Stimulated activated CD8-positive, alpha-beta memory T cell treated with anti-CD3 and anti-CD28 coated beads, Interleukin-12 subunit alpha, Interleukin-12 subunit beta, amount 100 ng/mL, for 4 hours (primary cell): ENCODE results near the gene TGFBI.

Experiments
- DNase-seq: peaks from one replicate; pipeline ENCODE4 v3.0.0-alpha.2; 2020; ENCODE audit warnings: low read depth

The TGFBI gene

GRCh38 chr5:136064510-136064909 is 35.7 kb downstream of the TGFBI start:
- no peak for DNase-seq

- no peak for DNase-seq
Measured at GRCh38 chr5:136065588-136065987, 36.8 kb downstream of the TGFBI start.

- no peak for DNase-seq
Measured at GRCh38 chr5:136066661-136067271, 38.0 kb downstream of the TGFBI start.

- no peak for DNase-seq
Measured at GRCh38 chr5:136067422-136067821, 38.6 kb downstream of the TGFBI start.

- DNase-seq, result no peak
Measured at GRCh38 chr5:136070486-136071285, 41.9 kb downstream of the TGFBI start.

GRCh38 chr5:136073714-136074529 is 45.1 kb downstream of the TGFBI start:
- no peak for DNase-seq

GRCh38 chr5:136075466-136075891 is 46.7 kb downstream of the TGFBI start:
- no peak for DNase-seq

- no peak for DNase-seq
Measured at GRCh38 chr5:136076067-136076466, 47.3 kb downstream of the TGFBI start.

- DNase-seq, result no peak
Measured at GRCh38 chr5:136076881-136077445, 48.2 kb downstream of the TGFBI start.

GRCh38 chr5:136079195-136079985 is 50.6 kb downstream of the TGFBI start:
- DNase-seq, result no peak

GRCh38 chr5:136080113-136080482 is 51.3 kb downstream of the TGFBI start:
- no peak for DNase-seq

GRCh38 chr5:136080483-136081216 is 51.9 kb downstream of the TGFBI start:
- peak; percentile 30 for DNase-seq

- DNase-seq, result no peak
Measured at GRCh38 chr5:136081217-136081591, 52.4 kb downstream of the TGFBI start.

- DNase-seq, result no peak
Measured at GRCh38 chr5:136082390-136083193, 53.8 kb downstream of the TGFBI start.

- DNase-seq, result no peak
Measured at GRCh38 chr5:136084698-136085097, 55.9 kb downstream of the TGFBI start.

- no peak for DNase-seq
Measured at GRCh38 chr5:136086783-136087566, 58.2 kb downstream of the TGFBI start.

GRCh38 chr5:136087961-136088871 is 59.4 kb downstream of the TGFBI start:
- no peak for DNase-seq

GRCh38 chr5:136089791-136090190 is 61.0 kb downstream of the TGFBI start:
- DNase-seq, result no peak
